HG03558 (cell line): ENCODE data around the gene CARD14.

Experiments used
- ATAC-seq: cut with Tn5 transposase; IDR thresholded peaks from one replicate; pipeline ENCODE4 v1.9.1; 2021; ENCODE audit warnings: moderate number of reproducible peaks; ENCODE audit not compliant: unreplicated experiment; ENCODE audit errors: extremely low read depth

The CARD14 gene

DNA sequence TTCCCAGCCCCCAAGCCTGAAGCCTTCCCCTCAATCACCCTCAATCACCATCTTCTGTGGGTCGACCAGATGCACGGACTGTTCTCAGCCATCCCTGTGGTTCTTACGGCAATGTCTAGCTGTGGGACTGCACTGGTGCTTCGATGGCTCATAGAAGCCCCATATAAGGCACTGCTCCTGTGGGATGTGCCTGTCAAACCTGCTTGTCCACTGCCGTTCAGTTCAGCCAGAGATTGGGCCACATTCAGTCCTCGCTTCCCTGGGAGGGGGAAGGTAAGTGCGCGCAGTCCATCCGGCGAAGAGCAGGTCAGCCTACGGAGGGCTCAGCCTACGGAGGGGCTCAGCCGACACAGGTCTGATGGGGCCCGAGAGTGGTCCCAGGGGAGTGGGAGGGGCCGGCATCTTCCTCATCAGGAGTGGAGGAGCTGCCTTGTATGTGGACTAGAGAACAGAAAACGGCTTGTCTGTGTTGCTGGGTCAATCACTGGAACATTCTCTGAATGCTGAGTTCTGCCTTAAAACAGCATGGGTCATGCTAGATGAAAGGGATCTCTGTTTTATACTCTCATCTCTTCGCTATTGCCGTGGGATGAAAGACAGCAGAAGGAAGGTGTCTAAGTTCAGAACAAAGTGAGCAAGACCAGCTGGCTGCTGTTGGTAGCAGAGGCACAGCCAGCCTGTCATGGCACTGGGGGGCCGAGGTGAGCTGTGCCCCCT is at the start of gene CARD14:
TSS of gene CARD14 (plus strand) at position 247 of the 717 bp plus-strand sequence. CDS start 11,409 bp downstream, outside the sequence.
- no peak for ATAC-seq

DNA sequence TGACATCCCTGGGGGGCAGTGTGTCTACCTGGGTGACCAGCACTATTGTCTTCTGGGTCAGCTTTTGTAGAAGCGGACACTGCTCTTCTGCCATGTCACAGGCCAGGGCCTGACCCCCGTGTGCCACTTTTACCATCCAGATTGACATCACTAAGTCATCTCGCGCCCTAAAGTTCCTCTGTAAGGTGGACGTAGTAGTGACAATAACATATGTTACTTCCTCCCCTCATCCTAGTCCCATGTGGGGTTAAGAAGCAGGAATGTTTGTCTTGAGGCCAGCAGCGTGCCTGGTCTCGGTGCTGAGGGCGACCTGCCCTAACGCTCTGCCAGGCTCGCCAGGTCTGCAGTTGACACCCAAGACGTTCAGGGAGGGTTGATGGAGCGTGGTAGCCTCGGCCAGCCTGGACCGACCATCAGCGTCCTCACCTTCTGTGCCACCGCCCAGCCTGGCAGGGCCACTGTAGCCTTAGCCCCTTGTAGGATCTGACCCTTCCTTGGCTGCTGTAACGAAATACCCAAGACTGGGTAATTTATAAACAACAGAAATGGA is 47.7 kb upstream of the CARD14 start:
- ATAC-seq, result no peak

DNA sequence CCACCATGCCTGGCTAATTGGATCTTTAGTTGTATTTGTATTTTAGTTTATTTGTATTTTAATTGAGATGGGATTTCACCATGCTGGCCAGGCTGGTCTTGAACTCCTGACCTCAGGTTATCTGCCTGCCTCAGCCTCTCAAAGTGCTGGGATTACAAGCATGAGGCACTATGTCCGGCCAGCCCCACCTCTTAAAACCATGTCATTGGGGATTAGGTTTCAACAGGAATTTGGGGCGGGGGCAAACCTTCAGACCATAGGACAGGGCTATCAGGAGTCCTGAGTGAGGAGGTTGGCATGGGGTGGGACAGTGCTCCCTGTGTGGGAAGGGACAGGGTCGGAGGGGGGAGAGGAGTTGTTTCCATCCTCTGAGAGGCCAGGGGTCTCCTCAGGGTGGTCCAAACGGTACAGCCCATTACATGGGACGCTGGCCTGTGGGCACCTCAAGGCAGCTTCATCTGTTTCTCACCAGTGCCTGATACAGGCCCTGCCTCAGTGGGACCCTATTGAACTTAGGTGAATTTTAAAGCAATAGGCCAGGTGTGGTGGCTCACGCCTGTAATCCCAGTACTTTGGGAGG is 46.8 kb upstream of the CARD14 start:
- ATAC-seq, result no peak

DNA sequence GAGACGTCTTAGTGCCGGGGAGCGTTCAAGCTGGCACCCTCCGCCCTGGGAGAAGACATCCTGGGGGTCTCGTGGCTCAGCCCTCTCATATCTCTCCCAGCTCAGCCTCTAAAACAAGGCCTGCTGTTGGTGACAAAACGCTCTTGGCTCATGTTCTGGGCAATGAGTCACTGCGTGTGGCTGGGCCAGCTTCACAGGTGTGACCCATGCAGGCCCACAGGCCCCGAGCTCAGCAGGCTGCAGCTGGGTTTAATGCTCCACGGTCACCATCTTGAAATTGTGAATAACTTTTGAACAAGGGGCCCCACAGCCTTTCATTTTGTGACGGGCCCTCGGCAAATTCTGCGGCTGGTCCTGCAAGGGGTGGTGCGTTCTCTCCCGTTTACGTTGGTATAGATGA is 46.0 kb upstream of the CARD14 start:
- no peak for ATAC-seq

DNA sequence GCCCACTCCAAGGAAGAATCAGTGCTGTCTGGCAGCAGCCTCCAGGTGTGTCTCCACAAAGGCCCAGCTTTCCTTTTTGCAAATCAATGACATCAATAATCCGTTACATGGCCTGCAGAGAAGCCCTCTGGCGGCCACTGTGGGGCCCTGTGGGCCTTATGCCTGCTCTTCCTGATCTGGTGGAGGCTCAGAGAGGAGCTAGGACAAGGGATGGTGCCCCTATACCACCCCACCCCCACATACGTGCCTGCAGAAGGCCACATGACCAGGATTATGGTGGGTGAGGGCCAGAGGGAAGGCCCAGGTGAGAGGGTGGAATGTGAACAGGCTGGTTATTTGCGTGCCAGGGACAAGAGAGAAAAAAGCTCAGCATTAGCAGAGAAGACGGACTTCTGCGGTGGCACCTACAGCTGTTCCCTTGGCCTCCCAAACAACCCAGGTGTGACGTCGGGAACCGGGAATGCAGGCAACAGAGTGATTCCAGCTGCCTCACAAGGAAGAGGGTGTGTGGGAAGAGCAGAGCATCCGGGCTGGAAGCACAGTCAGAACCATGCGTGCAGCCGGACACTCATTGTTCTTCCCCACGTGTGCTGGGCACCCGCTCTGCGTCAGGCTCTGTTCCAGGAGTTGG is 45.4 kb upstream of the CARD14 start:
- ATAC-seq, result no peak

DNA sequence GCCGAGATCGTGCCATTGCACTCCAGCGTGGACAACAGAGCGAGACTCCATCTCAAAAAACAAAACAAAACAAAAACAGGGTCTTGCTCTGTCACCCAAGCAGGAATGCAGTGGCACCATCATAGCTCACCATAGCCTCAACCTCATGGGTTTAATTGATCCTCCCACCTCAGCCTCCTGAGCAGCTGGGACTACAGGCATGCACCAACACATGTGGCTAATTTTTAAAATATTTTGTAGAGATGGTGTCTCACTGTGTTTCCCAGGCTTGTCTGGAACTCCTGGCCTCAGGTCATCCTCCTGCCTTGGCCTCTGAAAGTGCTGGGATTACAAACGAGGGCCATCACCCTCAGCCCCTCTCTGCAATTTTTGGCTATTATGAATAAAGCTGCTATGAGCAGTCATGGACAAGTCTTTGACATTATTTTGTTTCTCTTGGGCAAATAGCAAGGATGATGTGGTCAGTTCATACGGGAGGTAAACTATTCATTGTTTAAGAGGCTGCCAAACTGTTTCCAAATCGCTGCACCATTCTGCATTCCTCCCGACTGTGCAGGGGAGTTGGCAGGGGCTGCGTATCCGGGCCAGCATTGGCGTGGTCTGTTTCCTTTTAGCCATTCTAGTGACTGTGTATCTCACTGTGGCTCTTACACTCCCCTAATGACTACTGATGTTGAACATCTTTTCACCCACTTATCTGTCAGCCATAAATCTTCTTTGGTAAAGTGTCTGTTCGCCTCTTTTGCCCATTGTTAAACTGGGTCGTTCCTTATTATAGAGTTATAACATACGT is 44.0 kb upstream of the CARD14 start:
- no peak for ATAC-seq

DNA sequence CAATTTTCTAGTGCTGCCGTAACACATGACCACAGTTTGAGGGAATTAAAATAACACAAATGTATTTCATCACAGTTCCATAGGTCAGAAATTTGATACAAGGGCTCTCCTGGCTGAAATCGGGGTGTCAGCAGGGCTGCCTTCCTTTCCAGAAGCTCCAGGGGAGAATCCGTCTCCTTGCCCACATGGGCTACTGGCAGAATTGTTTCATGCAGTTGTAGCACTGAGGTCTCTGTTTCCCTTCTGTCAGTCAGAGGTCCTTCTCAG is 43.4 kb upstream of the CARD14 start:
- ATAC-seq, result no peak

DNA sequence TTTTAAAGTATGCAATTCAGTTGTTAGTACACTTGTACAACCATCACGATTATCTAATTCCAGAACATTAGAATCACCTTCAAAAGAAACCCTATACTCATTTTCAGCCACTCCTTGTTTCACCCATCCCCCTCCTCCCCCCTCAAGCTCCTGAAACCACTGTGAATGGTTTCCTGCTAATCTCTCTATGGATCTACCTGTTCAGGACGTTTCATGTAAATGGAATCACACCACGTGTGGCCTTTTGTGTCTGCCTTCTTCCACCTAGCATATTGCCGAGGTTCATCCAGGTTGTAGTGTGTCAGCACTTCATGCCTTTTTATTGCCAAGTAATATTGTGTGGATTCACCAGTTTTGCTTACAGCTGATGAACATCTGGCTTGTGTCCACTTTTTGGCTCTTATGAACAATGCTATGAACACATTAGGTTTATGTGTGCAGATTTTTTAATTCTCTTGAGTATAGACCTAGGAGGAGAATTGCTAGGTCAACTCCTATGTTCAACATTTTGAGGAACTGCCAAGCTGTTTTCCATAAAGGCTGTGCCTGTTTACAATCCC is 40.7 kb upstream of the CARD14 start:
- ATAC-seq, result no peak

DNA sequence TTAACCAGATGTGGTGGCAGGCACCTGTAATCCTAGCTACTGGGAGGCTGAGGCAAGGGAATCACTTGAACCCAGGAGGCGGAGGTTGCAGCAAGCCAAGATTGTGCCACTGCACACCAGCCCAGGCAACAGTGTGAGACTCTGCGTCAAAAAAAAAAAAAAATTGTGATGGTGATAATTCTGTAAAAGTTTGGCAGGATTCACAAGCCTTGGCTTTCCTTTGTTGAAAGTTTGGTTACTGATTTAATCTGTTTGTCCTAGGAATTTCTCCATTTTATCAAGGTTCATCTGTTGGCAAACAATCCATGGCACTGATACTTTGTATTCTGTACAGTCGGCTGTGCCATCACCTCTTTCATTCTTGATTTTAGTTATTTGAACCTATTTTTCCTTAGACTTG is 38.8 kb upstream of the CARD14 start:
- no peak for ATAC-seq

DNA sequence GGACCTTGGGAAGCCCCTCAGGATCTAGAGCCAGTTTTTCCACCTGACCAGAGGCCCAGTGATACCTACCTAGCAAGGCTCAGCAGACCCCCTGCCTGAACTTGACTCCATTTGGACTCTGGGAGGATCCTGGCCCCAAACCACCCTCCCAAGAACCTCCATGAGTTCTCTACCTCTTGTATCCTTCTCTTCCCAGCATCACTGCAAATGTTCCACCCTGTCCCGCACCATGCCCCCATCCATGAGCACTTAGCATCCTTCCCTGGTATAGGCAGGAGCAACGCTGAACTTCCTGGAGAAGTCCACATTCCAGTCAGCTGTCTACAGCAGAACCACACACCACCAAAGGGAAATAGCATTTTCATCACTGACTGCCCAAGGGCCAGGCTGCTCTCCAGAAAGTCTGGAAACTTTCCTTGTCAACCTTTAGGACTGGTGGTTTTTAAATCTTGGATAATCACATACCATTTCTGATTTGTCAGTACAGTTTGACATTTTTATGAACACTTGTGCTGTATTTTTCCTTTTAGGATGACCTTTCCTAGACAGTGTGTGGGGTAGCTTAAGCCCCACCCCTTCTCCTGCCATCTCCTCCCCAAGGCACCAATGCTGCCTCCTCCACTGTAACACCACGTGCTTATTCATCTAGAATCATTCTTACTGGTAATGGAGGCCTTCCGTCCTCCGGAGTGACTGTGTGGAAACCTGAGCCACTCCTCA is 36.8 kb upstream of the CARD14 start:
- no peak for ATAC-seq

DNA sequence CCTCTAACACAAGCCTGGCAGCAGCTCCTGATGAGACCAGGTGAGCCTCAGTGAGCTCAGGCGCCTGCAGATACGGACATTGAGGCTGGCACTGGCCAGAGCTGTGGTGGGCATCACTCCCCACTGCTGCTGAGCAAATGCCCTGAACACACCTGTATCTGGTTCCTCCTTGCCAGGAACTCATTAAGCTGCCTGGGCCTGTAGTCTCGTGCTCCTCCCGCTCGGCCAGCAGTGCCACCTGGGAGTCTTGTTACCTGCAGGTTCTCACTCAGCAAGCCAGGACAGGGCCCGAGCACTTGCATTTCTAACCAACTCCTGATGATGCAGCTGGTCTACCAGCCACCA is 36.2 kb upstream of the CARD14 start:
- no peak for ATAC-seq

DNA sequence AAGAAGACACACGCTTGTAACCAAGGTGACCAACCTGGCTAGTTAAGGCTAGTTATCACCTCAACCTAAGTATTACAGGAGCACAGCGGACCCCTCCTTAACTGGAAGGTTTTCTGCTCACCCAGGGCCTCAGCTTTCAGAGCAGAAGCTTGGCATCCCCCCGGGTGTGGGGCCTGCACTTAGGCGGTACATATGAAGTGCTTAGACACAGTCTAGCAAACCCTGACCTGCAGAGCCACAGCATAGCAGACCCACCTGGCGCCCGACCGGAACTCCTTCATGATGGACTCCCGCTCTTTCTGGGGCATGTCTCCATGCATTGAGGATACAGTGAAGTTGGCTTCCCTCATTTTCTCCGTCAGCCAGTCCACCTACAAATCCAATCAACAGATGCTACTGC is 32.7 kb upstream of the CARD14 start:
- no peak for ATAC-seq

DNA sequence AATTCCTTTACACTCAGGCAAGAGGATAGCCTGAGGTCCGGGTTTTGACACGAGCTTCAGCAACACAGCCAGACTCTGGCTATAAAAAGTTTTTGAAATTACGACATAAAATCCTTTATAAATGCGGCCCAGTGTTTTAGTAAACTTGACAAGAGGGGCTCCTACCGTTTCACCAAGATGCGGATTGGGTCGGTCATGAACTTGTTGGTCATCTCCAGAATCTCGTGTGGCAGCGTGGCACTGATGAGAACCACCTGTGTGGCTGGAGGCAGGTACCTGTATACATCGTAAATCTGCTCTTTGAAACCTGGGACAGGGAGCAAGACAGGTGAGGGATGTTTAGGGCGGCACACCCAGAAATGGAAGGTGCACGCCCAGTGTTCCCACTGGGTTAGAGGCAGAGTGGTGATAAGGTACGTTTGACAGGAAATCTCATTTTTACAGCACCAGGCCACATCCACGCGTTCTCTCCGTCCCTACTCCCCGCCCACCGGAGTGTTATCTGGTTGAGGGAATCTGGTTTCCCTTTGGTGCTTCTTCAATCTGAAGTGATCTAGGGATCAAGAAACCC is 30.9 kb upstream of the CARD14 start:
- ATAC-seq, result no peak

DNA sequence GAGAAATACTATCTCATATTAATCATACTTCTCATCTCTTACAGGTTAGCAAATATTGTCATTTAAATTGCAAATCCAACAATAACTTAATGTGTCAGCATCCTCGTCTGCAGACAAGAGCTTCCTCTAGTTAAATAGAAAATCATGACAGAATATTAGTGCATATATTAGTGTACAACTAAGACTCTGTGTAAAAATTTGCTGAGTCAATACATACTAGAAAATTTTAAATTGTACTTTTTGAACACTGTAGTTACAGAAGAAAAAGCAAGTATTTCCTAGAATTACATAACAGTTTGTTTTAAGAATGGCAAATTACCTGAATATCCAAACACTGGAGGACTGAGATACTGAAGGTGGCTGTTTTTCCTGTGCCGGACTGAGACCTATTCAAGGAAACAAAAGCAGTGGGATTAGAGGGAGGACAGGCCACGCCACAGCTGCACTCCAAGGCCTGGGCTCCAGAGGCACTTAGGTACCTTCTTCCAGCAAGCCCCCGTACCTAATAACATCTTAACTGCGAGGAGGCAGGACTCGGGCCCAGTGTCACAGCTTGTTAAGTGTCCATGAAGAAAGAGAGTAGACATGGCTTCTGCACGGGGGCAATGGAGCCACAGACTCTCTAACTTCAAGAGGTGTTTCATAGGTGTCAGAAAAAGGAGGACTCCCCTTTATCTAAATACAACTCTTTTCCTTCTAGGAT is 28.2 kb upstream of the CARD14 start:
- no peak for ATAC-seq

DNA sequence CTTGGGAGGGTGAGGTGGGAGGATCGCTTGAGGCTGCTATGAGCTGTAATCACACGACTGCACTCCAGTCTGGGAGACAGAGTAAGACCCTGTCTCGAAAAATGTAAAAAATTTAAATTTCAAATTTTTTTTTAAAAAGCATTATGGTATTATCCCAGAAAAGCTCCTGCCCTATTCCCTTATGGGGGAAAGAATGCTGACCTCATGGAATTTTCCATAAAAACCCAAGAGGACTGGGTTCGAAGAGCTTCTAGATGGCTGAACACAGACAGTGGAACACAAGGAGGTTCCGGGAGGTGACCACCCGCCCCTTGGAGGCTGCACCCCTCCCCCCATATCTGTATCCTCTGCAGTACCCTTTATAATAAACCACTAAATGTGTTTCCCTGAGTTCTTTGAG is 26.9 kb upstream of the CARD14 start:
- ATAC-seq, result no peak

DNA sequence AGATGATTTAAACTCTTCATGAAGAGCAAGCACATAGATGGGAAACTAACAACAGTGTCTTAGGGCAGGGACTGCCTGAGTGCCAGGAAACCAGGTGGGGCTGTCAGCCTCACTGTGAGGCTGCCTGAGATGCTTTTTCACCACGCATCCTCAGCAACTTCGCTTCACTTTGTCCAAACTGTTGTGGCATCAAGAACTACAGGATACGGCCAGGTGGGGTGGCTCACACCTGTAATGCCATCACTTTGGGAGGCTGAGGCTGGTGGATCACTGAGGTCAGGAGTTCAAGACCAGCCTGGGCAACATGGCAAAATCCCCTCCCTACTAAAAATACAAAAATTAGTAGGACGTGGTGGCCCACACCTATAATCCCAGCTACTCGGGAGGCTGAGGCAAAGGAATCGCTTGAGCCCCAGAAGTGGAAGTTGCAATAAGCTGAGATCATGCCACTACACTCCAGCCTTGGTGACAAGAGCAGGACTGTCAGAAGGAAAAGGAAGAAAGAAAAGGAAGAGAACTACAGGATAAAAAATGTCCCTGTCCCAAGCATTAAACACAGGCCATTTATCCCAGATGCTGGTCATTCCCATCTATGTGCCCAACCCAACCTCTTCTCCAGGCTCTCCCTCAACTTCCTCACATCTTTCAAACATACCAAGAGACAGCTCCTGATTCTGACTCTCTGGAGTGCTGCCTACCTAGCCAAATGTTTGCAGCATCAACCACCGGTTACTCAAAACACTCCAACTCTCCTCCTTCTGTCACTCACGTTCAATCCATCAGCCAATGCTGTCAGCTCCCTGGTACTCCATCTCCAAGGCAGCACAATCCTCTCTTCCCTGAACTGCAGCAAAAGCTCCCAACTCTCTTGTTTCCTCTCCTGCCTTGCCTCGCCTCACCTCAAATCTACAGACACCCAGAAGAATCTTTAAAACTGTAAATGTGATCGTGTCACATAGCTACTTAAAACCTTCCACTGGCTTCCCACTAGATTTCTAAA is 24.5 kb upstream of the CARD14 start:
- ATAC-seq, result no peak

DNA sequence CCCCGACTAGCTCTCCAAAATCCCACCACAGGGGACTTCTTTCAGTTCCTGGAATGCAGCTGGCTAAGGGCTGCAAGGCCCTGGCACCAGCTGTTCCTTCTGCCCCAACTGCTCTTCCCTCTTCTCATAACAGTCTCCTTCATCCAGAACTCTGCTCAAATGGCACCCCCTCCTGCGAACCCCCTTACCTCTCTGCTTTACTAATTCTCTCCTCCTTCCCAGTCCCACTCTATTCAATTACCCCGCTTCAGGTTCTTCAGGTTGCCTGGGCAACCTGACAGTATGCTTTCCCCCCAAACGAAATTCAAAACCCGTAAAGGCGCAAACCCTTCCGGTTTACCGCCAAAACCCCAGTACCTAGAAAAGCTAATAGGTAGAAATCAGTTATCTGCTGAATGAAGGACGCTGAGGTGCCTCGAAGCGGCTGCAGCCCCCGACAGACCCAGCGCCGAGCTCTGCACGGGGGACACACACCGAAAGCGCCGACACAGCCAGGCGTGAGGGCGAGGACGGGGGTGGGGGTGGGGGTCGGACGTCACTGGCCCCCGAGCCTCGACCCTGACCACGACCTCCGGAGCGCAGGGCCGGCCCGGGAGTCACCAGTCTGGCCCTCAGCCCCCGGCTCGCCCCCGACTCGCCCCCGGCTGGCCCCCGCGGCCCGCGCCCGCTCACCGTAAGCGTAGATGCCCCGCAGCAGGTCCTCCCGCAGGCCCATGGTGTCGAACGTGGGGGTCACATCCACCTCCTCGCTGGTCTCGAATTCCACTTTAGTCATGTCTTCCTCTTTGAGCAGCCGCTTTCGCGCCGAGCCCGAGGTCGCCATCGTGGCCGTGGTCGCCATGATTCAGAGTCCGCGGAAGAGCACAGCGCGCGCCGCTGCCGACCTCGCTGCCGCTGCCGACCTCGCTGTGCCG is 23.5 kb upstream of the CARD14 start:
- ATAC-seq, result no peak
